ENCODE data around the gene ALDH1A3.

Gene ALDH1A3

GRCh38 chr15:100926971-100927756 lies 47.5 kb downstream of the ALDH1A3 start:
- DNase-seq (ENCODE audit: low spot score) = no peak

GRCh38 chr15:100928632-100929280 lies 49.1 kb downstream of the ALDH1A3 start:
- DNase-seq (ENCODE audit: low spot score) = no peak

- no peak for DNase-seq (ENCODE audit: low spot score)
Observed at GRCh38 chr15:100929641-100930042, 50.0 kb downstream of the ALDH1A3 start.

- DNase-seq (ENCODE audit: low spot score) = no peak
Observed at GRCh38 chr15:100930306-100930848, 50.7 kb downstream of the ALDH1A3 start.

DNA sequence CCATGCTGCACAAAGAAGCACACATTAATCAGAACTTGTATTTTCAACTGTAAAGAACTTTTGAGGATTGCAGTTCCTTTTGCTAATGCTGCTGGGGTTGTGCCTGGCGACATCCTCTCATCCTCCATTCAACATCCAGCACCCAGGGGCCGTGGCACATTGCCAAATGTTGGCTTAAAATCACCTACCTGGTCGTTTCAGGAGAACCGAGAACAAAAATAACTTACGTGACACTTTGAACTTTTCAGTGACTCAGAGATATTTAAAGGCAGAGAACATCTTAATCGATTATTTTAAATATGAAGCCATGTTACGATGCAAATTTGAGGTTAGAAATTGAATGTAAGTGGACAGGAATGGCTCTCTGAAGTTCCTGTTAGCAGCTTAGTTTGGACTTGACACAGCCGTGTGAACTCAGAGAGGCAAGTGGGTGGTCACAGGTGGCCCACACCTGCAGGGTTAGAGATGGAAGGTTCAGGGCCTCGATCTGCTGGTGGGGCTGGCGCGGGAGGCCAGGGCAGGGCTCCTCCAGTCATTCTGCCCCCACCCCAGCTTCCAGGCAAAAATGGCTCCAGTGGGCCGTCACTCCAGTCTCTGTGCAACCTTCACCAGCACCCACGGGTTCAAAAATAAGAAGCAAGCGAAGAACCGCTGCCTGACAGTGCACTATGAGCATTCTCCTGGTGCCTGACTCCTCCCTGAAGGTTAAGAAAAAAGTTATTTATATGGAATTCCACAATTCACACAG lies 51.7 kb downstream of the ALDH1A3 start:
- no peak for DNase-seq (ENCODE audit: low spot score)

DNA sequence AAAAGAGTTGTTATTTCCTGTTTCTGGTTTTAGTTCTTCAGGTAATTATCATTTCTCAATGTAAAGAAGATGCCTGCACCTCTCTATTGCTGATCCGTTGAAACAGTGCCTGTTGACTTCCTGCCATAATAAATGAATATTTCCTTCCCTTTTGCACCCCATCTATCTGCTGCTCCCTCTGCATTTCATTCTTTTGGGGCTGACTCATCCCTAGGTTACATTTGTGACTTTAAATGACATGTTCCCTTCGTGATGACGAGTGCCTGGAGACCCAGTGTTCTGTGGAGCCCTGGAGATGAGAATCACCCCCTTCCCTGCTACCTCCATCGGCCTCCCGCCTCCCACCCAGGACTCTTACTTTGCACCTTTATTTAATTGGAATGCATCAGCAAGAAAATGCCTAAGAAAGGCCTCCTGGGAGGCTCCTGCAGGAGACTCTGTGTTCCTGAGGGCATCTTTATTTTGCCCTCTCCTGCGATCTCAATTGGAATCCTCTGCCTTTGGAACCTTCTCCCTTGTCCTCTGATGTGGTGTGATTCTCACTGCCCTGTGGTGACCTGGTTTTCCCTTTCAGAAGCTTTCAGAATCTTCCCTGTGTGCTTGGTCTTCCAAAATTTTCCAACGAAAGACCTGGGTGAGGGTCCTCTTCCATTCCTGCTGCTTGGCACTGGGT lies 53.2 kb downstream of the ALDH1A3 start:
- DNase-seq (ENCODE audit: low spot score) = no peak

- no peak for DNase-seq (ENCODE audit: low spot score)
Observed at GRCh38 chr15:100934166-100934565, 54.5 kb downstream of the ALDH1A3 start.

- no peak for DNase-seq (ENCODE audit: low spot score)
Observed at GRCh38 chr15:100934726-100935125, 55.1 kb downstream of the ALDH1A3 start.

GRCh38 chr15:100937171-100937570 lies 57.5 kb downstream of the ALDH1A3 start:
- no peak for DNase-seq (ENCODE audit: low spot score)

GRCh38 chr15:100939791-100940190 lies 60.2 kb downstream of the ALDH1A3 start:
- DNase-seq (ENCODE audit: low spot score) = no peak

DNA sequence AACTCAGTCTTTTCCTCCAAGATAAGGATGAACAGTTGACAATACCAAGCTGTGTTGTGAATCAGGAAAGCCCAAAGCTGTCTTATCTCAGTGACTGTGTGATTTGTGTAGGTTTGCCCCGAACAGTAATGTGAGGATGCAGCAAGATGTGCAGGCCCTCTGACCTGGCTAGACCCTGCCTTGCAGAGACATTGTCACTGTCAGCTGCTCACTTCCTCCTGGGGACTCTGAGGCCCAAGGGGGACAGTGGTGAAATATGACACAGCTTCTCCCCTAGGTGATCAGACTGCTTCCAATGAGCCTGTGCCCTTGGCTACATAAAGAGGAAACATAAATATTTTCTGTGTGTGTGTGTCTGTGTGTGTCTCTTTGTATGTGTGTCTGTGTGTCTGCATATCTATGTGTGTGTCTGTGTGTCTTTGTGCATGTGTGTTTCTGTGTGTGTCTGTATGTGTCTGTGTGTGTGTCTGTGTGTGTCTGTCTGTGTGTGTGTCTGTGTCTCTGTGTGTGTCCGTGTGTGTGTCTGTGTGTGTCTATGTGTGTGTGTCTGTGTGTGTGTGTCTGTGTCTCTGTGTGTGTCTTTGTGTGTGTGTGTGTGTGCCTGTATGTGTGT lies 61.2 kb downstream of the ALDH1A3 start:
- DNase-seq (ENCODE audit: low spot score) = no peak

GRCh38 chr15:100941536-100941935 lies 61.9 kb downstream of the ALDH1A3 start:
- DNase-seq (ENCODE audit: low spot score) = no peak

DNA sequence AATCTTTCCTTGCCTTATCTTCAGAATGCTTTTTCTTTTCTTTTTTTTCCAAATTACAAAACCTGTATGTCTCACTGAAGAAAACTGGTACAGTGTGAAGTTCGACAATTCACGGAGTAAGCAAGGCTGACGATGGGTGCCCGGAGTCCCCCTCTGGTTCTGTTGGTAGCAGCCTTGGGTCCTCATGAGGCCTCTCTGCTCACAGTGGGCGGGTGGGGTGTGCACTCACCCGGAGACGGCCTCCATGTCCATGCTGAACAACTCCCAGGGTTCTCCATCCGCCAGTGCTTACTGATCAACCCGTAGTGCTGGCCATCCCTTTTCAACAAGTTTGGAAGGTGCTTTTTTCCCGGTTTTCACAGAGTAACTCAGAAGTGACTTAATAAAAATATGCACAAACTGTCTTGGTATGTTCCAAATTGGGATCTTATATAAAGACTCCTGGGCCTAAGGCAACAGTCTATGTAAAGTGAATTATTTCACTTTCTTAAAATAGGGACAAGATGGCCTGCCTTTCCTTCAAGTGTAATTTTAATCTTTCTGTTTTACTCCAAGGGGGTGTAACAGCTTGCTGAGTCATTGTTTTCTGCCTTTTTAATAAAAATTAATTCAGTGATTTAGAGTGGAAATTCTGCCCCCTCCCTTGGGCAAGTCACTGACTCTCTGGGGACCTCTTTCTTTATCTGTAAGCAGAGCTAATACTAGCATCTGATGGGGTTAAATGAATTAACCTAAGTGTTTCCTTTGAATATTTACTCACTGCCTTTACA lies 63.2 kb downstream of the ALDH1A3 start:
- DNase-seq (ENCODE audit: low spot score) = no peak

DNA sequence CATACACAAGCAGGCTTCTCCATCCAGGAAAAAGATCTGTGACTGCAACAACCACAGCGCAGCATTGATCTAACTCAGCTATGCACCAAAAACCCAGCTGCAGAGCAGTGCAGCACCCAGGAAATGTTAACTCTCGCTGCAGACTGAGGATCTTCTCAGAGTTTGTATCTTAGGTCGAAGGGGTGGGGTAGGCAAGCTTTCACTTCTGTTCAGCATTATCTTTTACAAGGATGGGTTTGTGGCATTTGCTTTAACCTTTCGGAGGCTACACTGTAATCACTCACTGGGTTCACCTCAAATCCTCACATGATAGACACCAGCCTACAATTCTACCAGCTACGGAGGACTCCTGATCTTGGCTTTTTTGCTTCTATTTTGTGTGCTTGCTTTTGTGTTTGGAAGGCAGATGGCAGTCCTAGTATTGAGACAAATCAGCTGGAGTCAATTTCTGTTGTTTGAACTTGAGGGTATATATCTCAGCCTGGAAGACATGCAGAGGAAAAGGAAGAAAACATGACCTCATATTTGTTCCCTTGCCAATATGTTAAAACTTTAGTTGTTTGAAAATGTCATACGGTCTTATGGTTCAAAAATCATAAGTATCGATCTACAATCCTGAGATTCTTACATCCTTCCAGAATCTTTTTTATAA lies 64.7 kb downstream of the ALDH1A3 start:
- no peak for DNase-seq (ENCODE audit: low spot score)

DNA sequence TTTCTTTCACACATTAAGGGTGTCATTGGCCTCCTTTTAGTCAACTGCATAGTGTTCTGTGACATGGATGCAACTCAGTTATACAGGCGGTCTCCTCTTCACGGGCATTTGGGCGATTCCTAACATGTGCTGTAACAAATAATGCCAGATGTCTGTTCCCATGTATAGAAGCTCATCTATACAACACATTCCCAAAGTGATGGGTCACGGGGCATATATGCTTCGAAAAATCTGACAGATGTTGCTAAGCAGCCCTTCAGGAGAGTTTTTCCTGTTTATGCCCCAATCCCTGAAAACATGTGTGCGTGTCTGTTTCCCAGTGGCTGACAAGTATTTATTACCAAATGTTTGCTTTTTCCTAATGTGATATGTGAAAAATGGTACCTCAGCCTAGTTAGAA lies 65.4 kb downstream of the ALDH1A3 start:
- DNase-seq (ENCODE audit: low spot score) = no peak

DNA sequence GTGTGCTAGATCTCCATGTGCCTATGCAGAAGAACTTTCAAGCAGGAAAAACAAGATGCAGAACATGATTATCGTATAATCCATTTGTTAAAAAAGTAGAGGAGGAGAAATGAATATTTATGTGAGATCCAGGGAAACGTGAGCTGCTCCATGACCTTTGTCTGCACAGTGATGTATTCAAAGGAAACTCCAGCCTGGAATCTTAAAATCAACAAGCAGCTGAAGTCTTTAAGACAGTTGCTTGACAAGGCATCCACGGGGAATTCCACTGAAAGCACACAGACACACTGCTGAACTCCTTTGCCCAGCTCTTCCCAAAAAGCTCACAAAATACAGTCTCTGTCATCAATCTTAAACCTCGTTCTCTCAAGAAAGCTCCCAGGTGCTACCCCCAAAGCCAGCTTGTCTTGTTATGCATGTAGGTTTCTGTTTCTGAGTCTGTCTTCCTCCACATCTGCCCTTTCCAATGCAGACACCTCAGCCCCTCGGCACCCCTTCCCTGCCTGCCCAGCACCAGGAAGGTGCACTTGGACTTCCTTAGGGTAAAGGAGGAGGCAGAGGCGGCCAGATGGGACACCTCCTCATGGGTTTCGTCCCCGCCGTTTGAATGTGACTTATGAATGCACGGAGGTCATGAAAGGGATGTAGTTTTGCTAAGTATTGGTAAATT lies 68.3 kb downstream of the ALDH1A3 start:
- DNase-seq (ENCODE audit: low spot score) = no peak

DNA sequence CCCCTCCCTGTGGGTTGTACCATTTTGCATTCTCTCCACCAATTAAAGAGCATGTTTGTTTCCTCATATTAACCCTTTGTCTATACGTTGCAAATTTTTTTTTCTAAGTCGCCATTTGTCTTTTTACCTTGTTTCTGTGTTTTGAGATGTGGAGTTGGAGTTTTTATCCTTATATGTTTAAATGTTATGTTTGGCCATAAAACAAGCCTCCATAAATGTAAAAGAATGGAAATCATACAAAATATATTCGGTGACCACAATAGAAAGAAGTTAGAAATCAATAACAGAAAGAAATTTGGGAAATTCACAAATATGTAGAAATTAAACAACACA lies 68.8 kb downstream of the ALDH1A3 start:
- DNase-seq (ENCODE audit: low spot score) = no peak

DNA sequence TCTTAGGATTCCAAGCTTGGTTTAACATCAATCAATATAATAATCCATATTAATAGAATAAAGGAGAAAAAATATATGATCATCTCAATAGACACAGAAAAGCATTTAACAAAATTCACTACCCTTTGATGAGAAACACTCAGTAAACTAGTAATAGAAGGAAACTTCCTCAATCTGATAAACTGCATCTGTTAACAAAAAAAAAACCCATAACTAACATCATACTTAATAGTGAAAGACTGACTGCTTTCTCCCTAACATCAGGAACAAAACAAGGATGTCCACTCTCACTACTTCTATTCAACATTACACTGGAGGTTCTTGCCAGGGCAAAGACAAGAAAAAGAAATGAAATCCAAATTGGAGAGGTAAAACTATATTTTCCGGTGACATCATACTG lies 70.1 kb downstream of the ALDH1A3 start:
- DNase-seq (ENCODE audit: low spot score) = no peak

GRCh38 chr15:100951965-100952364 lies 72.3 kb downstream of the ALDH1A3 start:
- no peak for DNase-seq (ENCODE audit: low spot score)

- no peak for DNase-seq (ENCODE audit: low spot score)
Observed at GRCh38 chr15:100952566-100952965, 72.9 kb downstream of the ALDH1A3 start.
